HepG2 (cell line): ENCODE data around the gene GRHPR. TPM values are rescaled to one million over a fixed set of nuclear protein-coding genes. Genes with fewer than 3 reads are reported as not detected.
A peak's percentile ranks its signal among the peaks of the same experiment; 100 is the strongest.

ENCODE experiments used
- ATAC-seq: fragments of 200-7000 bp; cut with Tn5 transposase; 3 replicates; pipeline ENCODE4 v1.9.1; 2020; ENCODE audit warnings: mild to moderate bottlenecking, moderate library complexity
- BruUV-seq: library from RNA; stranded (reverse); fragments of 400-500 nt; replicated peaks from 2 replicates; lab custom pipeline; 2021; lab: Mats Ljungman, UMichigan
- CTCF ChIA-PET: fragments of 300-600 bp; formaldehyde crosslinking; extraction: SDS; loops from one replicate; lab custom pipeline; 2021; ENCODE audit warnings: low total read pairs, inconsistent platforms, low intra/inter-chr PET ratio; lab: Yijun Ruan, JAX
- POLR2A ChIA-PET: fragments of 350-600 bp; sonication (Branson Sonifier 250); formaldehyde crosslinking; loops from one replicate; lab custom pipeline; 2020; ENCODE audit warnings: antibody characterized with exemption, inconsistent platforms; lab: Yijun Ruan, JAX
- DNase-seq: peaks from one replicate; pipeline ENCODE4 v3.0.0-alpha.2; 2015; ENCODE audit warnings: low spot score
- FAIRE-seq: peaks from 3 replicates; lab custom pipeline; 2011; peaks lifted over from hg19 to GRCh38; lab: Jason Lieb, UNC
- H2AFZ ChIP-seq: one replicate; pipeline ENCODE4 v1.6.1; 2011; ENCODE audit warnings: low read length, inconsistent platforms
- H3K27ac ChIP-seq: fragments of 300-600 bp; 3 replicates; pipeline ENCODE4 v1.8.0; 2011; ENCODE audit warnings: mixed run types, mild to moderate bottlenecking, mixed read lengths, low read length, inconsistent platforms; ENCODE audit not compliant: insufficient read depth; ENCODE audit errors: extremely low read length
- H3K27me3 ChIP-seq, 2 experiments: fragments of 200-600 bp in 1 of 2; 2 replicates in 1 of 2; 3 replicates in 1 of 2; pipeline versions ENCODE4 v1.6.0 to v1.8.0; 2011; ENCODE audit warnings: low read length in 2 of 2, mild to moderate bottlenecking in 2 of 2, moderate library complexity in 2 of 2, inconsistent platforms in 1 of 2; ENCODE audit not compliant: insufficient read depth in 2 of 2, control insufficient read depth in 1 of 2
- H3K36me3 ChIP-seq, 2 experiments: fragments of 200-600 bp in 1 of 2; replicated peaks in 1 of 2; 2 replicates in 1 of 2; 3 replicates in 1 of 2; pipeline versions ENCODE4 v1.5.1 to v1.8.0; 2011; ENCODE audit warnings: low read length in 2 of 2, inconsistent platforms in 1 of 2; ENCODE audit not compliant: insufficient read depth in 2 of 2, control insufficient read depth in 1 of 2
- H3K4me1 ChIP-seq: 2 replicates; pipeline ENCODE4 v1.5.1; 2012; ENCODE audit warnings: low read length, inconsistent platforms; ENCODE audit not compliant: insufficient read depth
- H3K4me2 ChIP-seq: 2 replicates; pipeline ENCODE4 v1.6.0; 2011; ENCODE audit warnings: low read depth, low read length, inconsistent platforms
- H3K4me3 ChIP-seq, 3 experiments: fragments of 200-600 bp in 1 of 3; sonication (generic), shearing (Covaris generic) in 1 of 3; replicated peaks in 1 of 3; 2 replicates each; pipeline ENCODE4 v1.5.1; 2011 to 2016; ENCODE audit warnings: low read length in 3 of 3, inconsistent platforms in 2 of 3, low read depth in 2 of 3, mild to moderate bottlenecking in 2 of 3, control low read depth in 1 of 3, mixed read lengths in 1 of 3; ENCODE audit not compliant: insufficient read depth in 1 of 3
- H3K79me2 ChIP-seq: one replicate; pipeline ENCODE4 v1.6.1; 2011; ENCODE audit warnings: low read length, inconsistent platforms; ENCODE audit not compliant: insufficient read depth
- H3K9ac ChIP-seq: 2 replicates; pipeline ENCODE4 v1.6.0; 2011; ENCODE audit warnings: mild to moderate bottlenecking, low read depth, low read length, inconsistent platforms; ENCODE audit not compliant: insufficient read depth
- H3K9me3 ChIP-seq: 2 replicates; pipeline ENCODE4 v1.5.1; 2012; ENCODE audit warnings: mild to moderate bottlenecking, low read length
- H4K20me1 ChIP-seq: 2 replicates; pipeline ENCODE4 v1.6.0; 2011; ENCODE audit warnings: inconsistent platforms, mild to moderate bottlenecking, low read length, moderate library complexity; ENCODE audit not compliant: insufficient read depth
- ARHGAP35 ChIP-seq: sonication (generic); formaldehyde crosslinking; IDR thresholded peaks from 2 replicates; pipeline ENCODE4 v1.9.0; 2022; ENCODE audit warnings: mild to moderate bottlenecking, inconsistent platforms, moderate library complexity, missing genetic modification reagents, borderline replicate concordance
- EEA1 ChIP-seq: sonication (generic); formaldehyde crosslinking; IDR thresholded peaks from 2 replicates; pipeline ENCODE4 v1.5.1; 2020; ENCODE audit warnings: mild to moderate bottlenecking, missing genetic modification reagents, borderline replicate concordance
- KMT2B ChIP-seq: IDR thresholded peaks from 2 replicates; pipeline ENCODE4 v1.6.1; 2016; ENCODE audit warnings: missing genetic modification reagents, missing compliant biosample characterization
- MEIS2 ChIP-seq: sonication (generic); formaldehyde crosslinking; IDR thresholded peaks from 2 replicates; pipeline ENCODE4 v1.9.0; 2021; ENCODE audit warnings: mild to moderate bottlenecking, missing genetic modification reagents
- PHF21A ChIP-seq: sonication (generic); formaldehyde crosslinking; IDR thresholded peaks from 2 replicates; pipeline ENCODE4 v1.5.0; 2020; ENCODE audit warnings: mild to moderate bottlenecking, missing genetic modification reagents
- RFX3 ChIP-seq: IDR thresholded peaks from 2 replicates; pipeline ENCODE4 v1.6.1; 2016; ENCODE audit warnings: missing biosample characterization, missing genetic modification reagents
- SIN3B ChIP-seq: fragments of 150-350 bp; IDR thresholded peaks from 2 replicates; pipeline ENCODE4 v1.6.1; 2014; ENCODE audit warnings: low read length
- SNAI1 ChIP-seq: sonication (generic); formaldehyde crosslinking; IDR thresholded peaks from 2 replicates; pipeline ENCODE4 v1.5.0; 2020; ENCODE audit warnings: mild to moderate bottlenecking, missing genetic modification reagents, borderline replicate concordance
- SRF ChIP-seq: IDR thresholded peaks from 2 replicates; pipeline ENCODE4 v1.6.1; 2011; ENCODE audit warnings: mild to moderate bottlenecking, low read depth, low read length, moderate library complexity
- TBL1XR1 ChIP-seq: fragments of 150-350 bp; IDR thresholded peaks from 2 replicates; pipeline ENCODE4 v1.6.1; 2014; ENCODE audit warnings: borderline replicate concordance, low read length; ENCODE audit not compliant: partially characterized antibody
- TBP ChIP-seq: sonication (generic); formaldehyde crosslinking; IDR thresholded peaks from 2 replicates; pipeline ENCODE4 v1.5.0; 2020; ENCODE audit warnings: missing genetic modification reagents
- ZBTB7A ChIP-seq: sonication (generic); formaldehyde crosslinking; IDR thresholded peaks from 2 replicates; pipeline ENCODE4 v1.8.0; 2022; ENCODE audit warnings: mild to moderate bottlenecking, missing genetic modification reagents
- ZC3H4 ChIP-seq: sonication (generic); formaldehyde crosslinking; IDR thresholded peaks from 2 replicates; pipeline ENCODE4 v1.4.0; 2020; ENCODE audit warnings: missing genetic modification reagents, borderline replicate concordance
- ZNF263 ChIP-seq: sonication (generic); formaldehyde crosslinking; IDR thresholded peaks from 2 replicates; pipeline ENCODE4 v1.4.0; 2020; ENCODE audit warnings: missing genetic modification reagents
- ZNF484 ChIP-seq: sonication (generic); formaldehyde crosslinking; IDR thresholded peaks from 2 replicates; pipeline ENCODE4 v1.5.1; 2020; ENCODE audit warnings: mild to moderate bottlenecking, low read depth, missing genetic modification reagents, borderline replicate concordance
- ZNF557 ChIP-seq: sonication (generic); formaldehyde crosslinking; IDR thresholded peaks from 2 replicates; pipeline ENCODE4 v1.4.0; 2020; ENCODE audit warnings: missing genetic modification reagents
- ZNF569 ChIP-seq: sonication (generic); formaldehyde crosslinking; IDR thresholded peaks from 2 replicates; pipeline ENCODE4 v1.5.0; 2020; ENCODE audit warnings: mild to moderate bottlenecking, missing genetic modification reagents, moderate library complexity, borderline replicate concordance
- ZNF7 ChIP-seq: IDR thresholded peaks from 2 replicates; pipeline ENCODE4 v1.6.1; 2016; ENCODE audit warnings: missing biosample characterization, missing genetic modification reagents
- ZNF720 ChIP-seq: sonication (generic); formaldehyde crosslinking; IDR thresholded peaks from 2 replicates; pipeline ENCODE4 v1.4.0; 2020; ENCODE audit warnings: missing genetic modification reagents
- ZSCAN22 ChIP-seq: sonication (generic); formaldehyde crosslinking; IDR thresholded peaks from 2 replicates; pipeline ENCODE4 v1.4.0; 2020; ENCODE audit warnings: mild to moderate bottlenecking, missing genetic modification reagents
- WGBS: methylation state at CpG from one replicate; pipeline ENCODE4 v1.1.6; 2017; ENCODE audit warnings: low lambda C conversion rate; 5-methylcytosine and 5-hydroxymethylcytosine counted together
- in situ Hi-C: cut with HindIII; loops from 2 replicates; pipeline ENCODE4 v1.10.0; 2017; ENCODE audit warnings: low pct_unique_long_range_greater_than_20kb; ENCODE audit not compliant: extremely low pct_ligation_motif_present
- intact Hi-C: fragments of 100-400 bp; cut with micrococcal nuclease; formaldehyde crosslinking; loops from one replicate; pipeline ENCODE4 v1.10.0; 2022; ENCODE audit not compliant: unreplicated experiment
- polyA plus RNA-seq, 8 experiments: library from polyadenylated mRNA; depleted of rRNA in 3 of 8; stranded (reverse) in 7 of 8; unstranded in 1 of 8; fragments of >200 nt; fragmentation: Illumina TruSeq in 4 of 8; extraction: Trizol in 4 of 8; gene quantifications; 2 replicates each; pipeline versions ENCODE4 v1.2.1 to v1.2.3, GENCODE V29; 2011 to 2016; ENCODE audit warnings: low read depth in 4 of 8, missing spikeins in 1 of 8, mixed read lengths in 1 of 8; ENCODE audit not compliant: insufficient read depth in 1 of 8
- total RNA-seq, 5 experiments: library from RNA; depleted of rRNA; stranded (reverse); fragments of >200 nt; fragmentation: Illumina TruSeq; extraction: Trizol; gene quantifications; 2 replicates each; pipeline ENCODE4 v1.2.3, GENCODE V29; 2016; ENCODE audit warnings: low read depth in 1 of 5
- TF ChIP-seq, protein P1 (sequence below): IDR thresholded peaks from 2 replicates; pipeline ENCODE4 v1.6.1; 2016; ENCODE audit warnings: missing biosample characterization, missing genetic modification reagents, low read depth
- TF ChIP-seq, protein P2 (sequence below): sonication (generic); formaldehyde crosslinking; IDR thresholded peaks from 2 replicates; pipeline ENCODE4 v1.8.1; 2023; ENCODE audit warnings: missing genetic modification reagents, inconsistent platforms, borderline replicate concordance

Gene GRHPR
- total and polyA plus RNA-seq, 2 of the 13 experiments (the other 11 are each of a cell fraction or from before 2014, with no cell fraction given), result 113 to 115 TPM

DNA sequence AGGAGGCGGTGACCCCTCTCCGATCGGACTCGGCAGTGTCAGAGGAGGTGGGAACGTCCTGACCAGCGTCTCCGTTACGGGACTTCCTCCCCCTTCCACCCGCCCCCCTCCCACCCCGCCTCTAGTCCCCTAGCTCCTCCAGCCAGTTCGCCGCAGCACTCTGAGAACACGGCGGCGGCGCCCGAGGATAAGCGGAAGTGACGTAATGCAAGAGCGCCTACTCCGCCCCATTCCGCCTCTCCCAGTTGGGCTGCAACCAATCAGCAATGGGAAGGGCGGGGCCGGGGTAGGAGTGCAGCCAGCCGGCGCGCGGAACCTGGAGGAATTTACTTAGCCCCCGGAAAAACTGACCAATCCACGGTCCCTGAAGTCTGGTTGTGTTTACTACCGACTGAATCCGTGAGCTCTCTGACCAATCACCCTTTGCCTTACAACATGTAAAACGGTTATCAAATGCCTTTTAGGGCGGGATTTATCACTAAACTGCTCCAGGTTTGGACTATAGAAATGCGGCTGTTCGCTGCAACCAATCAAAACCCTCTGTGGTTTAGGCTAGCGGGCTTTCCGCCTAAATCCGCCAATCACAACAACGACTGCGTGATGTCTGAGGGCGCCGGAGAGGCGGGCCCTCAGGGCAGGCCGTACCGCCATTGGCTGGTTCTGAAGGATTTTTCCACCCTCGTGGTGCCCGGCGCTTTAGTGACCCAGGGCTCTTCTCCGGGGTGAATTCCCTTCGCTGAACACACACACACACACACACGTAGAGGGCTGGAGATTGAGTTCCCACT, 42.9 kb downstream of the GRHPR start, which contains the start of gene ZBTB5 (continued):
- TF ChIP-seq, protein P1, sequence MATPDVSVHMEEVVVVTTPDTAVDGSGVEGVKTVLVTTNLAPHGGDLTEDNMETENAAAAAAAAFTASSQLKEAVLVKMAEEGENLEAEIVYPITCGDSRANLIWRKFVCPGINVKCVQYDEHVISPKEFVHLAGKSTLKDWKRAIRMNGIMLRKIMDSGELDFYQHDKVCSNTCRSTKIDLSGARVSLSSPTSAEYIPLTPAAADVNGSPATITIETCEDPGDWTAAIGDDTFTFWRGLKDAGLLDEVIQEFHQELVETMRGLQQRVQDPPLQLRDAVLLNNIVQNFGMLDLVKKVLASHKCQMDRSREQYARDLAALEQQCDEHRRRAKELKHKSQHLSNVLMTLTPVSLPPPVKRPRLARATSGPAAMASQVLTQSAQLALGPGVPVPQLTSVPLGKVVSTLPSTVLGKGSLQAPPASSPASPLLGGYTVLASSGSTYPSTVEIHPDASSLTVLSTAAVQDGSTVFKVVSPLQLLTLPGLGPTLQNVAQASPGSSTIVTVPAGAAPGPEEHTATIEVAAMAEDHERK (CRISPR knock-in tag), result no peak
- peak; percentile 58; the same call in 1 of the 2 replicates for TF ChIP-seq KMT2B (CRISPR knock-in tag)
- TF ChIP-seq ZNF557, result no peak
- TF ChIP-seq ZNF7 (CRISPR knock-in tag), result no peak
- TF ChIP-seq ZC3H4 (CRISPR knock-in tag), result no peak
- TF ChIP-seq SIN3B, result no peak
- peak; percentile 90 for TF ChIP-seq PHF21A (CRISPR knock-in tag)
- TF ChIP-seq ZSCAN22, result no peak
- no peak for TF ChIP-seq ZBTB7A (CRISPR knock-in tag)
- TF ChIP-seq TBP (CRISPR knock-in tag), result no peak

DNA sequence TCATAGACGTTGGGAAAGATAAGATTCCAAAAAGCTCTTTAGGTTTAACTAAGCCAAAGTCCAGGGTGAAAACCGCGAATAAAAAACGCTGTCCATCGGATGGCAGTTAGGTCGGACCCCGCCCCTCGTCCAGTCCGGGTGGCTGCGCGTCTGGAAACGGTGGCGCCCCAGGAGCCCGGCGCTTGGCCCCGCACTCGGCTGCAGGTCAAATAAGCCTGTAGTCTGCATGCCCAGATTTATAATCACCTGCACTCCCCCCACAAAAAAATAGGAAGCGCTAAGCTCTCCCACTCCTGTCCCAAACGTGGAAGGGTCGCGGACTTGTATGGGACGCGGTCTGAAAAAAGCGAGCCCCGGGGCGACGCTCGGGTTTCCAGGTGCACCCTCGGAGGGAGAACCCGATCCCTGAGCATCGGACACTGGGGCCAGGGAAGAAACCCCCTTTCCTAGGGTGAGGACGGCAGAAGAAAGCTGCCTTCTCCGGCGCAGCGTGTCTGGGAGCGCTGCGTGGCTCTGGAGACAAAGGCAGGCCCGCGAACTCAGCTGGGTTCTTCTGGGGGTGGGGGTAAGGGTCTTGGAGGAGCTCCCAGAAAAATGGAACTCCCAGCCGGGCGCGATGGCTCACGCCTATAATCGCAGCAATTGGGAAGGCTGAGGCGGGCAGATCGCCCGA, 43.7 kb downstream of the GRHPR start:
- Histone ChIP-seq H3K79me2 (peaks cover 36% of the 10 kb centered on the region), H3K27ac (peak overlapping the region; percentile 95), H3K4me3 (peak overlapping the region; percentile 65 to 82 (median 79)), H2AFZ (no peak overlapping the region), H3K27me3 (no peaks in the 10 kb centered on the region; a peak in 1 of 5 replicates), H4K20me1 (peaks cover 14% of the 10 kb centered on the region), H3K36me3 (no peaks in the 10 kb centered on the region), H3K9me3 (no peaks in the 10 kb centered on the region), H3K4me1 (peaks cover 30% of the 10 kb centered on the region), H3K4me2 (peak overlapping the region; percentile 77), H3K9ac (peak overlapping the region; percentile 78)
- WGBS, result 4% methylated on average over 17 of the region's 47 CpGs
- POLR2A ChIA-PET, result interaction anchor here (1.0 to 2.5 kb wide), 14 partner anchors 10 to 558 kb away, joined by 4 to 34 read pairs (median 8); partner anchors contain the start of genes GRHPR, POLR1E and TOMM5
- intact Hi-C loops (no loop called here), in situ Hi-C loops (no loop called here)
- DNase-seq, result peak; percentile 25
- ATAC-seq, result peak; percentile 62
- CTCF ChIA-PET, result no interaction called here
- BruUV-seq, result TSS peak; percentile 99
- no peak for FAIRE-seq
- TF ChIP-seq ZNF484 (CRISPR knock-in tag) (no peak), MEIS2 (CRISPR knock-in tag) (peak; percentile 20; the same call in 1 of the 2 replicates), ZNF569 (CRISPR knock-in tag) (no peak), SNAI1 (CRISPR knock-in tag) (no peak), ZNF720 (CRISPR knock-in tag) (no peak), ARHGAP35 (CRISPR knock-in tag) (no peak), ZNF263 (CRISPR knock-in tag) (peak; percentile 18; the same call in 1 of the 2 replicates), RFX3 (CRISPR knock-in tag) (no peak), TBL1XR1 (no peak), EEA1 (CRISPR knock-in tag) (no peak), SRF (no peak)
- TF ChIP-seq, protein P2, sequence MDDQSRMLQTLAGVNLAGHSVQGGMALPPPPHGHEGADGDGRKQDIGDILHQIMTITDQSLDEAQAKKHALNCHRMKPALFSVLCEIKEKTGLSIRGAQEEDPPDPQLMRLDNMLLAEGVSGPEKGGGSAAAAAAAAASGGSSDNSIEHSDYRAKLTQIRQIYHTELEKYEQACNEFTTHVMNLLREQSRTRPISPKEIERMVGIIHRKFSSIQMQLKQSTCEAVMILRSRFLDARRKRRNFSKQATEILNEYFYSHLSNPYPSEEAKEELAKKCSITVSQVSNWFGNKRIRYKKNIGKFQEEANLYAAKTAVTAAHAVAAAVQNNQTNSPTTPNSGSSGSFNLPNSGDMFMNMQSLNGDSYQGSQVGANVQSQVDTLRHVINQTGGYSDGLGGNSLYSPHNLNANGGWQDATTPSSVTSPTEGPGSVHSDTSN (CRISPR knock-in tag), result no peak
